PFSK-1 (cell line): Measurements from ENCODE around the gene LAMA4.

Experiments
- FOXP2 ChIP-seq: optimal IDR thresholded peaks from 2 replicates; pipeline ENCODE3; 2011; ENCODE audit warnings: borderline replicate concordance, control low read depth, inconsistent platforms; ENCODE audit not compliant: insufficient read depth; ENCODE audit errors: extremely low read length, extremely low read depth
- POLR2AphosphoS5 ChIP-seq: IDR thresholded peaks from 2 replicates; pipeline ENCODE4 v1.6.1; 2012; ENCODE audit warnings: low read depth, mild to moderate bottlenecking, control low read depth, low read length, moderate library complexity
- REST ChIP-seq, 2 experiments: IDR thresholded peaks; 2 replicates each; pipeline versions ENCODE4 v1.6.1 to v1.8.0; 2011 to 2012; ENCODE audit warnings: low read depth in 2 of 2, low read length in 2 of 2, control low read depth in 1 of 2, inconsistent platforms in 1 of 2, mild to moderate bottlenecking in 1 of 2, moderate library complexity in 1 of 2; ENCODE audit not compliant: insufficient read depth in 1 of 2
- SIN3A ChIP-seq: IDR thresholded peaks from 2 replicates; pipeline ENCODE4 v1.6.1; 2012; ENCODE audit warnings: mild to moderate bottlenecking, low read length, moderate library complexity, borderline replicate concordance; ENCODE audit not compliant: insufficient read depth

GRCh38 chr6:112187736-112188135 lies 66.6 kb downstream of the LAMA4 start:
- TF ChIP-seq REST (IDR thresholded peaks at IDR 0.05; ENCODE audit: insufficient read depth in 1 of 2, low read depth in 2 of 2, low read length in 2 of 2) (no peak), POLR2AphosphoS5 (no peak), SIN3A (0 out of 2 replicates have a peak, but pooled peaks have one; percentile 7), FOXP2 (no peak)
